GM21360 (cell line): ENCODE measurements around the gene SNRNP200.
A peak's percentile ranks its signal among the peaks of the same experiment; 100 is the strongest.
"Not testable (repeated sequence)": the region's sequence is repeated elsewhere in the genome, so short reads cannot be mapped to it uniquely, and the experiment has no call there.

Source experiments
- ATAC-seq: cut with Tn5 transposase; IDR thresholded peaks from one replicate; pipeline ENCODE4 v1.9.1; 2021; ENCODE audit warnings: mild to moderate bottlenecking, moderate library complexity; ENCODE audit not compliant: unreplicated experiment

Gene SNRNP200

GRCh38 chr2:96276787-96277499, 28.4 kb downstream of the SNRNP200 start:
- no peak for ATAC-seq

GRCh38 chr2:96274355-96275056, 30.8 kb downstream of the SNRNP200 start:
- no peak for ATAC-seq

DNA sequence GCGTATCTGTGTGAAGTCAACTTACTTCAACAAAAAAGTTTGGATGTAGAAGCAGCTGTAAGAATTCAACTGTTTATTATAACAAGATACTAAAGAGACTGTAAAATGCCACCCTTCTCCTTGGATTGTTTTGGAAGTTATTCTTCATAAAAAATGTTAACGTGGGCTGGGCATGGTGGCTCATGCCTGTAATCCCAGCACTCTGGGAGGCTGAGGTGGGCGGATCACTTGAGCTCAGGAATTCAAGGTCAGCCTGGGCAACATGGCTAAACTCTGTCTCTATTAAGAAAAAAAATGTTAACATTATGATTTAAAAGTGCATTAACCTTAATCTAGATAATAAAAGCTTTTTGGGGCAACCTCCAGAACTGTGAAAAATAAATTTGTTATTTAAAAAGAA, 31.6 kb downstream of the SNRNP200 start:
- ATAC-seq = no peak

DNA sequence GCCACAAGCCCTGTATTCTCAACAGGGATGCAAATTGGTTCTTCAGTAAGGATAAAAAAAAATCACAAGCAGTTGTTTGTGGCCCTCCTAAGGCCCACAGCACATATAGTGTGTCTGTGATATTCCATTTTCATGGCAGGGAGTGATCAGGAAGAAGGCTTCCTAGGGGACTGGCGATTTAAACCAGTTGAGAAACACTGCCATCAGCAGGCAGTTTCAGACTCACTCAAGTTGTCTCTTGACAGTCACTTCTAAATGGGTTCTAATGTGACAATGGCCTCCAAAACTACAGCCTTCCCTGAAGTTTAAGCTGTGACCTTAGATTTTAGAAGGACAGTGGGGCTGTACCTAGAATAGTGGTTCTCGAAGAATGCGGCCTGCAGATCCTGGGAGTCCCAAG, 33.4 kb downstream of the SNRNP200 start:
- no peak for ATAC-seq

GRCh38 chr2:96267159-96267971, 38.0 kb downstream of the SNRNP200 start:
- ATAC-seq = no peak

DNA sequence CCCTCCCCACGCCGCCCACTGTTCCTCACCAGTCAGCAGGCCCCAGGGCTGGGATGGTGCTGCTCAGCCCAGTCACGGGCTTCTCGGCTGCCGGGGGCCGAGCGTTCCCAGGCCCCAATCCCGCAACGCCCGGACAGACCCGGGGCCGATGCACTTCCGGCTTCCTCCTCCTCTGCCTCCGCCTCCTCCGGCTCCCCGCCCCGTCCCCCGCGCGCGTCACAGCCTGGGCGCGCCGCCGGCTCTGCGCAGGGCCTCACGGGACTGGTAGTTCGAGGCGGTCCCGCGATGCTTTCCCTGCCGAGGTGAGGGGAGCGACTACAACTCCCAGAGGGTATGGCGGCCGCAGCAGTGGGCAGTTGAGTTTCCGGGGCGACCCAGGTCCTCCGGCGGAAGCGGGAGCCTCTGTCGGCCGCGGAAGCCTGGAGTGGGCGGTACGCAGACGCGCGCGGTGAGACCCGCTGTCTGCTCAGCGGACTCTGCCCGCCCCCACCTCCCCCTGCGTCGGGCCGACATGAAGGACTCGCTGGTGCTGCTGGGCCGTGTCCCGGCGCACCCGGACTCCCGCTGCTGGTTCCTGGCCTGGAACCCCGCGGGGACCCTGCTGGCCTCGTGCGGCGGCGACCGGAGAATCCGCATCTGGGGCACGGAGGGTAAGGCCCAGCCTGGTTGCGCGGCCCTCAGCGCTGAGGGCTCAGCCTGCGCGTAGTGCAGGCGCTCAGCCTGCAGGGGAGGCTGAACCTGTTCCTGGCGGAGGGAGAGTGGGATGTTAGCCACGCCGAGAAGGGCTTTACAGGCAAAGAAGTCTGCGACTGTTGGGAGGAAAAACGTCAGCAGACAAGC, 39.3 kb downstream of the SNRNP200 start, which contains the start of the genes CIAO1 and TMEM127:
CIAO1 (plus strand) TSS at position 386 of the 840 bp plus-strand sequence; CDS start at position 512, 126 bp downstream.
TMEM127 (minus strand) TSS at position 158 of the 840 bp plus-strand sequence. CDS start 616 bp downstream, outside the sequence.
- ATAC-seq = peak; percentile 86

DNA sequence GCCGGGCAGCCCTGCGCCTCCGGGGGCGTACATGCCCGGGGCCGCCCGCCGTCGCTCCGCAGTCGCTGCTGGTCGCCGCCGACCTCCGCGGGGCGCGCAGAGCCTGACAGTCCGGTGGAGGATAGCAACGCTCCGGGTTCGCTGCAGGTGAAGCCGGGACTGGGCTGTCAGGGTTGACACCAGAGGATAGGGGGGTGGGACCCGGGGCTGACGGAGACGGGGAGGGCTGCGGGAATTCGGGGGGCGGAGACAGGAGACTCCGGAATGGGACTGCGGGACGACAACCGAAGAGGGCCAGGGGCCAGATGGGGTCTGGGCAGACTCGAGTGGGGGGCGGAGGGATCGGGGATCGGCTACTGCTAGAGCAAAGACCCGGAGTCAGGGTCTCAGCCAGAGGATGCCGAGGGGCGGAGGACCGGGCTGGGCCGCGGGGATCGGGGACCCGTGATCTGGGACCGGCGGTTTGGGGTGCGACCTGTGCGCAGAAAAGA, 40.0 kb downstream of the SNRNP200 start:
- ATAC-seq = peak; percentile 4

DNA sequence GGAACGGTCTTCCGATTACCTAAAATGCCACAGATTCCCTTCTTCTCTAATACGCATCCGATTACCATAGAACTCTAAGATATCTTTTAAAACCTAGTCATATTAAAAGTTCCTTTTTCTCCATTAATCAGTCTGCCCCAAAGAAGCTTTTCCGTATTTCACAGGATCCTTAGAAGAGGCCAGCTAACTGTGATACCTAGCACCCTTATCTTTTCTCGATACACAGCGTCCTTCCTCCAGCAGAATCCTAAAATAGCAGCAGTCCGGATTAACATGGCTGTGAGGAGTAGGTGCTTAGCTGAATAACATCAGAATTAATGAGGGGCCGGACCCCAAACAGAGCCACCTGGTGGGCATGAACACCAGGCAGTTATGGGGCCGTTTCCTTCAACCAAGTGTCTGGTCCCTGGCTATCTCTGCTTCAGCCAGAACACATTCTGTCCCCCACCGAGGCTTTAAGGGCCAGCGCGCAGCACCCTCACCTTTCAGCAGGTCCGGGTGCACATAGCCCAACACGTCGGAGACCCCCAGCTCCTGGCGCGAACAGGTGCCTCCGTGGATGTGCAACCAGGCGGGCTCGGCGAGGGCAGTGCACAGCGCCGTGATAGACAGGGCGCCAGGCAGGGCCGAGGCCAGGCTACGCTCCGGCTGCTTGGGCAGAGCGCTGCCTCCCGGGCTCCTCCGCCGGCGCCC, 40.5 kb downstream of the SNRNP200 start:
- ATAC-seq = no peak

DNA sequence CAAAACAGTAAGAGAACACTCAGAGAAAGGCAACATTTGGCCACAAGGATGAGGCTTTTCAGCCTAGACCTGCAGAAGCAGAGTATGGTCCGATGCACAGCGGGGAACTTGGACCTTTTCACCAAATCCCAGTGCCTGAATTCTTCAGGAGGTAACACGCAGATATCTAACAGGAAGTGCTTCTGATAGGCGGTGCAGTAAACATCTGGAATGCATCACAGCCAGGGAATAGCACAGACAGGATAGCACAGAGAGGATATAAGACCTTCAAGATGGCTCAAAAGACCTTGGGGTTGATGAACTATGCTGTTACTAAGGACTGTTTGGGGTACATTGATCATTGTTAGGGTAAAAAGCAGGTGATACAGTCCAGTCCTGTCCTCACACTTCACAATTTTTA, 41.3 kb downstream of the SNRNP200 start:
- no peak for ATAC-seq

GRCh38 chr2:96262306-96262705, 43.0 kb downstream of the SNRNP200 start:
- no peak for ATAC-seq

DNA sequence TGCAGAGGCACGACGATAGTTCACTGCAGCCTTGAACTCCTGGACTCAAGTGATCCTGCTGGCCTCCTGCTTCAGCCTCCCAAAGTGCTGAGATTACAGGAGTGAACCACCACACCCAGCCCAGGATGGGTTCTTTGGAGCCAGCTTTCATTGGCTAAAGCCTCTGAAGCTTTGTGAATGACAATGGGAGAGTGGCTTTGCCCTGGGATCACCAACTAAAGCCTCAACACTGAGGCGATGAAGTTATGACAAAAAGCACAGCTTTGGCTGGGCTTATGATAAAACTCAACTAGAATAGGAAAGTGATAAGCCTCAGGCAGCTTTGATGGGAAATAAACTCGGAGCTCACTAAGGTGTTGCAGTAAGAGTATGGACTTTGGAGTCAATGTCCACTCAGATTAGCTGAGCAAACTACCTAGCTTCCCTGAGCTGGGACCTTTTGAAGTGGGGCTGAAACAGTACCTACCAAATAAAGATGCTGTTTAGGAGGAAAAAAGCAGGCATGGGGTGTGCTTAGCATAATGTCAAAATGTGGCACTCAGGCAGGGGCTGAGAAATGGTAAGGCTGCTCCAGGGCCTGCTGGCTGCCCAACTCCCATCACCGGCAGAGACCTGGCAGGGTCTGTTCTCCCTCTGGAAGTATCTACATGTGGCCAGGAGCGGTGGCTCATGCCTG, 43.9 kb downstream of the SNRNP200 start:
- no peak for ATAC-seq

- no peak for ATAC-seq
These were observed 44.7 kb downstream of the SNRNP200 start for GRCh38 chr2:96260387-96261260.

- ATAC-seq = no peak
These were observed 45.8 kb downstream of the SNRNP200 start for GRCh38 chr2:96259497-96259921.

GRCh38 chr2:96258166-96259022, 47.0 kb downstream of the SNRNP200 start:
- ATAC-seq = no peak

- ATAC-seq = not testable (repeated sequence)
These were observed 47.6 kb downstream of the SNRNP200 start for GRCh38 chr2:96257744-96258143.

DNA sequence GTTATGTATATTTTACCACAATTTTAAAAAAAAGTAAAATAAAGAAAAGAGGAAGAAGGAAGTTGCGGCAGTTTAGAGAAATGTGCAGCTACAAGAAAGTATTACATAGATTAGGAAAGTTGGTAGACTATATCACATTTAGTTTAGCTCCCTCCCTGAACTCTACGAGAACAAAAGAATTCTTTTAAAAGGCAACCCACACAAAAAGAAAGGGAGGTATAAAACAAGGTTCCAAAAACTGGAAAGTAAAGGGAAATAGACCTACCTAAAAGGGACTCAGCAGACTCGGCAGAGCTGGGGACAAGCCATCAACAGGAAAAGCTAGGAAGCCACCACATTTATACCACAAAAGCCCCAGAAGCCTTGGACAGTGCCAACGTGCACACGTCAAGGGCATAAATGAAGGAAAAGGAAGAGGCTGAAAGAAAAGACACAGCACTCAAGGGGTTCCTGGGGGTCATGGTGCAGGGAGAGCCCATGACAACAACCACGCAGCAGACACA, 48.7 kb downstream of the SNRNP200 start:
- ATAC-seq = no peak

- ATAC-seq = no peak
These were observed 50.8 kb downstream of the SNRNP200 start for GRCh38 chr2:96254571-96254970.
